ENCODE measurements around the gene PRICKLE4.

PRICKLE4 gene

DNA sequence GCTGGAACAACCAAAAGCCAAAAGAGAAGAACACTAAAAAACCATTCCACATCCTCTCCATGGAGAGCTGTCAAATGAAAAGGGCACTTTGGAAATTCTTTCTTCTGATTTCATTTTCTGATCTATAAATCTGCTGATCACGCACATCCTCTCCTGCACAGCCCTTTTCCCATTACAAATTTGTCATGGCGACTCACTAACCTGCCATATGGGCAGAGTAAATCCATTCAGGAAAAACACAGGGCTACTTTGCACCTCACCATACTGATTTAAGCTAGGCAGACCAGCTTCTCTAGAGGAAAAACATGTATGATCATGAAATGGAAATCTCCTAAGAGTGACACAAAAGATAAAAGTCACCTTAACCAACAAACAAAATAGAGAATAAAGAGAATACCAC lies 32.9 kb downstream of the PRICKLE4 start:
- no peak for TF ChIP-seq POLR2A (IDR thresholded peaks at IDR 0.05; ENCODE audit: extremely low read depth, insufficient read length)
- TF ChIP-seq, protein P1, sequence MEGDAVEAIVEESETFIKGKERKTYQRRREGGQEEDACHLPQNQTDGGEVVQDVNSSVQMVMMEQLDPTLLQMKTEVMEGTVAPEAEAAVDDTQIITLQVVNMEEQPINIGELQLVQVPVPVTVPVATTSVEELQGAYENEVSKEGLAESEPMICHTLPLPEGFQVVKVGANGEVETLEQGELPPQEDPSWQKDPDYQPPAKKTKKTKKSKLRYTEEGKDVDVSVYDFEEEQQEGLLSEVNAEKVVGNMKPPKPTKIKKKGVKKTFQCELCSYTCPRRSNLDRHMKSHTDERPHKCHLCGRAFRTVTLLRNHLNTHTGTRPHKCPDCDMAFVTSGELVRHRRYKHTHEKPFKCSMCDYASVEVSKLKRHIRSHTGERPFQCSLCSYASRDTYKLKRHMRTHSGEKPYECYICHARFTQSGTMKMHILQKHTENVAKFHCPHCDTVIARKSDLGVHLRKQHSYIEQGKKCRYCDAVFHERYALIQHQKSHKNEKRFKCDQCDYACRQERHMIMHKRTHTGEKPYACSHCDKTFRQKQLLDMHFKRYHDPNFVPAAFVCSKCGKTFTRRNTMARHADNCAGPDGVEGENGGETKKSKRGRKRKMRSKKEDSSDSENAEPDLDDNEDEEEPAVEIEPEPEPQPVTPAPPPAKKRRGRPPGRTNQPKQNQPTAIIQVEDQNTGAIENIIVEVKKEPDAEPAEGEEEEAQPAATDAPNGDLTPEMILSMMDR (IDR thresholded peaks at IDR 0.05; ENCODE audit: low read depth, low read length): no peak
- TF ChIP-seq MYC (IDR thresholded peaks at IDR 0.05; ENCODE audit: low read depth, low read length): no peak
- TF ChIP-seq, protein P2, sequence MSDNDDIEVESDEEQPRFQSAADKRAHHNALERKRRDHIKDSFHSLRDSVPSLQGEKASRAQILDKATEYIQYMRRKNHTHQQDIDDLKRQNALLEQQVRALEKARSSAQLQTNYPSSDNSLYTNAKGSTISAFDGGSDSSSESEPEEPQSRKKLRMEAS (IDR thresholded peaks at IDR 0.05; ENCODE audit: low read depth, low read length): no peak

DNA sequence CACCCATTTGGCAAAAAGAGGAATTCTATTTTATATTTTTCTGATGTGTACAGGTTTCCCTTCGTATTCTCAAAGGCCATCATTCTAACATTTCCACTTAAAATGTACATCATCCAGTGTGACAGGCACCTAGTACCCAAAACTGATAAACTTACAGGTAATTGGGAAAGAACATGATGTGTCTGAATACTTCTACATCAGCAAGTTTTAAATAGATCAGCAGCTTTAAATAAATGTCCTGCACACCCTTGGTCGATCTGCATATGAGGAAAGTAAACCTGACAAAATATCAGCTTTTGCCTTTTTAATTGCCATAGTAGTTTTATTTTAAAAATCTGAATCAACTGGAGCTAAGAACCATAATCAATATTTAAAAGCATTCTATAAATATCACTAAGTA lies 33.4 kb downstream of the PRICKLE4 start:
- TF ChIP-seq, protein P1 (IDR thresholded peaks at IDR 0.05; ENCODE audit: low read depth, low read length): no peak
- TF ChIP-seq MYC (IDR thresholded peaks at IDR 0.05; ENCODE audit: low read depth, low read length) (no peak), POLR2A (IDR thresholded peaks at IDR 0.05; ENCODE audit: extremely low read depth, insufficient read length) (no peak)
- no peak overlapping the region for H3K4me3 ChIP-seq (ENCODE audit: low read depth, low read length)
- no peak for DNase-seq (ENCODE audit: low read depth)

More for the DNA sequence above, 32.9 kb downstream of the PRICKLE4 start:
- DNase-seq (ENCODE audit: low read depth): no peak
- H3K4me3 ChIP-seq (ENCODE audit: low read depth, low read length): no peak overlapping the region

DNA sequence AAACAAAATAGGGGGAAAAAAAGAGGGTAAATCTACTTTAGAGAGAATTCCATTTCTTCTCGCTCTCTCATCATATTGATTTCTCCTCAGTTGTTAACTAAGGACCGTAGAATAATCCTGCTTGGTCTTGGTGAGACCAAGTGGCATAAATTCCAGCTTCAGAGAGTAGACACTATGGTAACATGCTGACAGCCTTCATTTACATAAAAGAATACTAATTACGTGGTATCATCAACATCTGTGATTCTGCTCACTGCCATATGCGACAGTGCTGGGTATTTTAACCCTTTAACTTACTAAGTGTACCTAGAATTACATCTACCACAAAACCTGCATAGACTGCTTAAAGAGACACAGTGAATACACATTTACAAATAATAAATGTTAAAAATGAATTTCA lies 34.0 kb downstream of the PRICKLE4 start:
- TF ChIP-seq POLR2A (IDR thresholded peaks at IDR 0.05; ENCODE audit: extremely low read depth, insufficient read length) (no peak), MYC (IDR thresholded peaks at IDR 0.05; ENCODE audit: low read depth, low read length) (no peak)
- TF ChIP-seq, protein P2 (IDR thresholded peaks at IDR 0.05; ENCODE audit: low read depth, low read length): no peak
- TF ChIP-seq, protein P1 (IDR thresholded peaks at IDR 0.05; ENCODE audit: low read depth, low read length): no peak
- no peak overlapping the region for H3K4me3 ChIP-seq (ENCODE audit: low read depth, low read length)
- DNase-seq (ENCODE audit: low read depth): no peak

DNA sequence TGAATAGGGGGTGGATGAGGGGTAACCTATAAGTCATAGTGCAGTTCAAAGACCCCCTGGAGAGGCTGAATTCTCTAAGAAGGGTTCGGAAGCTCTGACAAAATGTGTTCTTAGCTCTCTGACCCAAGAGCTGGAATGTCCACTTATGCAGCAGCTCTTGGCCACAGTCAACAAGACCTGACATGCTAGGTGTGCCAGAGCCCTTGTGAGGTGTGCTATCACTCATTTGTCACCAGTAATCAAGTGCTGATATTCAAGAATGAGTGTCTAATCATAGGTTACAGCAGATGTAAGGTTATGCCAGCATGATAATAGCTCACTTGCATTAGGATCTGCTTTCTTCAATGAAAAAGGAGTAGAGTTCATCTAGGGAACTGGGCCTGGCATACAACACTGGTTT lies 35.0 kb downstream of the PRICKLE4 start:
- TF ChIP-seq POLR2A (IDR thresholded peaks at IDR 0.05; ENCODE audit: extremely low read depth, insufficient read length): no peak
- TF ChIP-seq, protein P2 (IDR thresholded peaks at IDR 0.05; ENCODE audit: low read depth, low read length): no peak
- TF ChIP-seq, protein P1 (IDR thresholded peaks at IDR 0.05; ENCODE audit: low read depth, low read length): no peak
- no peak for TF ChIP-seq MYC (IDR thresholded peaks at IDR 0.05; ENCODE audit: low read depth, low read length)
- no peak overlapping the region for H3K4me3 ChIP-seq (ENCODE audit: low read depth, low read length)
- no peak for DNase-seq (ENCODE audit: low read depth)

DNA sequence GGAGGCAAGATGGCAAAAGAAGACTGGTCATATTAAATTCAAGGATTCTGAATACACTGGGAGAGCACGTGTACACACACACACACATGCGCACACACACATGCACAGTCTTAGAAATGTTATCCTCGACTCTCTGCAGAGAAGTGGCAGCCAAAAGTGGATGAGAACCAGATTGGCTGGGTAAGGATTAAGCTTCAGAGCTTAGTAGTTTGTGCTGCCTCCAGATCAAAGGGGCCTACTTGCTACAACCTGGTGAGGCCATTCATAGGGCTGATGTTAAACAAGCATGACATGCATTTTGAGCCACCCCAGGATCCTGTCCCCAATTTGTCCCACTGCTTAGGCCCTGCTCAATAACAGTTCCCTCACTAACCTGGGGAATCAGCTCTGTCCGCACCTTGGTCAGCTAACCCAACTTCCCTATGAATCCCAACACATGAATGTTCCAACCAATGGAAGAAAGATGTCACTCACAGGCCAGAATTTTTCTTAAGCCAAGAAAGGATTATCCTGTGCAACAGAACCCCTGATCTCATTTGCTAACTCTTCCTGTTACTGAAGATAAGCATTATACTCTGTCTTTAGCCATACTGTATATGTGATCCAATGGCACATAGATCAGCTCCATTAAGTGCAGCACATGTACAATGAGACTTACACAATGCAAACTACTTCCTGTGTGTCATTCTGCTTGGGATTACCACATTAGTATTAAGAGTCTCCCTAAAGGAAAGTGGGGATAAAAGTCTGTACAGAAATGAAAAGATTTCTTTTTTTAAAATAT lies 37.9 kb downstream of the PRICKLE4 start:
- peak; percentile 65 for DNase-seq (ENCODE audit: low read depth)

More for the DNA sequence above, 37.9 kb downstream of the PRICKLE4 start:
- TF ChIP-seq, protein P1 (IDR thresholded peaks at IDR 0.05; ENCODE audit: low read depth, low read length): no peak
- TF ChIP-seq MYC (IDR thresholded peaks at IDR 0.05; ENCODE audit: low read depth, low read length) (peak; percentile 49), POLR2A (IDR thresholded peaks at IDR 0.05; ENCODE audit: extremely low read depth, insufficient read length) (no peak)
- TF ChIP-seq, protein P2 (IDR thresholded peaks at IDR 0.05; ENCODE audit: low read depth, low read length): peak; percentile 64; the same call in 1 of the 2 replicates
- no peak overlapping the region for H3K4me3 ChIP-seq (ENCODE audit: low read depth, low read length)

All from NB4 (cell line).